Vagina (tissue), 2 donors: ENCODE measurements around the gene EPHA1.

Experiments
- POLR2A ChIP-seq, 2 donors: fragments of 450-650 bp; IDR thresholded peaks; one replicate each; pipeline ENCODE4 v1.6.1; 2017; ENCODE audit warnings: antibody characterized with exemption in 2 of 2, mild to moderate bottlenecking in 2 of 2, moderate library complexity in 2 of 2
- POLR2AphosphoS5 ChIP-seq, 2 donors: sonication (generic); formaldehyde crosslinking; IDR thresholded peaks; one replicate each; pipeline ENCODE4 v1.9.0; 2017; ENCODE audit warnings: antibody characterized with exemption in 2 of 2, mild to moderate bottlenecking in 2 of 2, low read depth in 1 of 2; ENCODE audit not compliant: insufficient read depth in 1 of 2
- TF ChIP-seq, protein P1 (sequence below), 3 experiments: fragments of 450-650 bp in 2 of 3; fragments of 200-600 bp in 1 of 3; sonication (generic) in 1 of 3; IDR thresholded peaks; one replicate each; pipeline ENCODE4 v1.5.1; 2017 to 2019; ENCODE audit warnings: antibody characterized with exemption in 3 of 3, mild to moderate bottlenecking in 2 of 3, moderate library complexity in 2 of 3

- TF ChIP-seq, protein P1, sequence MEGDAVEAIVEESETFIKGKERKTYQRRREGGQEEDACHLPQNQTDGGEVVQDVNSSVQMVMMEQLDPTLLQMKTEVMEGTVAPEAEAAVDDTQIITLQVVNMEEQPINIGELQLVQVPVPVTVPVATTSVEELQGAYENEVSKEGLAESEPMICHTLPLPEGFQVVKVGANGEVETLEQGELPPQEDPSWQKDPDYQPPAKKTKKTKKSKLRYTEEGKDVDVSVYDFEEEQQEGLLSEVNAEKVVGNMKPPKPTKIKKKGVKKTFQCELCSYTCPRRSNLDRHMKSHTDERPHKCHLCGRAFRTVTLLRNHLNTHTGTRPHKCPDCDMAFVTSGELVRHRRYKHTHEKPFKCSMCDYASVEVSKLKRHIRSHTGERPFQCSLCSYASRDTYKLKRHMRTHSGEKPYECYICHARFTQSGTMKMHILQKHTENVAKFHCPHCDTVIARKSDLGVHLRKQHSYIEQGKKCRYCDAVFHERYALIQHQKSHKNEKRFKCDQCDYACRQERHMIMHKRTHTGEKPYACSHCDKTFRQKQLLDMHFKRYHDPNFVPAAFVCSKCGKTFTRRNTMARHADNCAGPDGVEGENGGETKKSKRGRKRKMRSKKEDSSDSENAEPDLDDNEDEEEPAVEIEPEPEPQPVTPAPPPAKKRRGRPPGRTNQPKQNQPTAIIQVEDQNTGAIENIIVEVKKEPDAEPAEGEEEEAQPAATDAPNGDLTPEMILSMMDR (IDR thresholded peaks at IDR 0.05), result no peak
- no peak for TF ChIP-seq POLR2A (IDR thresholded peaks at IDR 0.05)
- no peak for TF ChIP-seq POLR2AphosphoS5 (IDR thresholded peaks at IDR 0.05; ENCODE audit: insufficient read depth in 1 of 2, low read depth in 1 of 2)
Observed at GRCh38 chr7:143360788-143361551, 47.7 kb downstream of the EPHA1 start.
